ENCODE measurements around the gene APPBP2. TPM values are rescaled to one million over a fixed set of nuclear protein-coding genes. Genes with fewer than 3 reads are reported as not detected.

APPBP2 gene
- polyA plus RNA-seq, 1 donor (not counting 4 experiments of a cell fraction or from before 2014, with no cell fraction given) = 21.1 TPM

GRCh38 chr17:60426596-60426995 lies 99.4 kb downstream of the APPBP2 start:
- H3K9me3 ChIP-seq (ENCODE audit: control insufficient read depth, low read depth, low read length) = no peaks in the 10 kb centered on the region
- H3K27ac ChIP-seq (ENCODE audit: control insufficient read depth, insufficient read depth, low read length) = no peak overlapping the region
- no peak overlapping the region for H3K4me3 ChIP-seq (ENCODE audit: control insufficient read depth in 2 of 3, extremely low read depth in 1 of 3, insufficient read depth in 2 of 3, low read depth in 1 of 3, low read length in 3 of 3)
- FAIRE-seq (no peak), DNase-seq (ENCODE audit: low read depth, low spot score) (no peak)
- H4K20me1 ChIP-seq (ENCODE audit: control insufficient read depth, extremely low read depth, insufficient read depth, low read length) = no peaks in the 10 kb centered on the region
- H3K4me1 ChIP-seq (ENCODE audit: control insufficient read depth, extremely low read depth, insufficient read depth, low read length) = no peaks in the 10 kb centered on the region
- H3K27me3 ChIP-seq (ENCODE audit: control insufficient read depth, extremely low read depth, insufficient read depth, low read length) = peaks cover 8% of the 10 kb centered on the region
- dilution Hi-C loops (cut with MboI; ENCODE audit: extremely low pct_ligation_motif_present, low sequenced_read_pairs) = no loop called here
- H2AFZ ChIP-seq (ENCODE audit: control insufficient read depth, low read length) = no peak overlapping the region
- no peak overlapping the region for H3K4me2 ChIP-seq (ENCODE audit: control insufficient read depth, extremely low read depth, insufficient read depth, low read depth, low read length)
- no peaks in the 10 kb centered on the region for H3K9me1 ChIP-seq (ENCODE audit: control insufficient read depth, extremely low read depth, insufficient read depth, low read length)
- H3K79me2 ChIP-seq (ENCODE audit: control insufficient read depth, insufficient read depth, low read length) = no peaks in the 10 kb centered on the region
- no peak overlapping the region for H3K9ac ChIP-seq (ENCODE audit: control insufficient read depth, extremely low read depth, insufficient read depth, low read length)
- no peaks in the 10 kb centered on the region for H3K36me3 ChIP-seq (ENCODE audit: control insufficient read depth in 2 of 2, extremely low read depth in 1 of 2, insufficient read depth in 2 of 2, low read length in 2 of 2)
- TF ChIP-seq EZH2 (IDR thresholded peaks at IDR 0.05; ENCODE audit: low read length) (no peak), CTCF (optimal IDR thresholded peaks at IDR 0.05 in 1 of 3, IDR thresholded peaks at IDR 0.05 in 1 of 3, conservative IDR thresholded peaks at IDR 0.05 in 1 of 3; ENCODE audit: extremely low read depth in 1 of 3, insufficient read depth in 2 of 3, low read length in 3 of 3) (no peak)

- Histone ChIP-seq H3K27ac (ENCODE audit: control insufficient read depth, insufficient read depth, low read length) (no peak overlapping the region), H3K4me3 (ENCODE audit: control insufficient read depth in 2 of 3, extremely low read depth in 1 of 3, insufficient read depth in 2 of 3, low read depth in 1 of 3, low read length in 3 of 3) (no peak overlapping the region), H3K36me3 (ENCODE audit: control insufficient read depth in 2 of 2, extremely low read depth in 1 of 2, insufficient read depth in 2 of 2, low read length in 2 of 2) (no peaks in the 10 kb centered on the region), H4K20me1 (ENCODE audit: control insufficient read depth, extremely low read depth, insufficient read depth, low read length) (no peaks in the 10 kb centered on the region), H3K4me2 (ENCODE audit: control insufficient read depth, extremely low read depth, insufficient read depth, low read depth, low read length) (no peak overlapping the region), H3K79me2 (ENCODE audit: control insufficient read depth, insufficient read depth, low read length) (no peaks in the 10 kb centered on the region), H3K4me1 (ENCODE audit: control insufficient read depth, extremely low read depth, insufficient read depth, low read length) (peaks cover 5% of the 10 kb centered on the region), H3K27me3 (ENCODE audit: control insufficient read depth, extremely low read depth, insufficient read depth, low read length) (peaks cover 8% of the 10 kb centered on the region), H2AFZ (ENCODE audit: control insufficient read depth, low read length) (no peak overlapping the region), H3K9ac (ENCODE audit: control insufficient read depth, extremely low read depth, insufficient read depth, low read length) (no peak overlapping the region), H3K9me3 (ENCODE audit: control insufficient read depth, low read depth, low read length) (no peaks in the 10 kb centered on the region), H3K9me1 (ENCODE audit: control insufficient read depth, extremely low read depth, insufficient read depth, low read length) (no peaks in the 10 kb centered on the region)
- FAIRE-seq (no peak), DNase-seq (ENCODE audit: low read depth, low spot score) (no peak)
- dilution Hi-C loops (cut with MboI; ENCODE audit: extremely low pct_ligation_motif_present, low sequenced_read_pairs) = no loop called here
- TF ChIP-seq EZH2 (IDR thresholded peaks at IDR 0.05; ENCODE audit: low read length) = no peak
- no peak for TF ChIP-seq CTCF (optimal IDR thresholded peaks at IDR 0.05 in 1 of 3, IDR thresholded peaks at IDR 0.05 in 1 of 3, conservative IDR thresholded peaks at IDR 0.05 in 1 of 3; ENCODE audit: extremely low read depth in 1 of 3, insufficient read depth in 2 of 3, low read length in 3 of 3)
Measured at GRCh38 chr17:60425626-60426025, 100.4 kb downstream of the APPBP2 start.

Data from keratinocyte (primary cell).